C4-2B (cell line): Measurements from ENCODE around the gene SPDYE2B.
"Not testable (repeated sequence)": the region's sequence is repeated elsewhere in the genome, so short reads cannot be mapped to it uniquely, and the experiment has no call there.

Experiments used
- CTCF ChIP-seq: fragments of 450-650 bp; conservative IDR thresholded peaks from 2 replicates; pipeline ENCODE4 v1.5.1; 2017; ENCODE audit warnings: mild to moderate bottlenecking
- ZFX ChIP-seq: fragments of 450-650 bp; IDR thresholded peaks from 2 replicates; pipeline ENCODE4 v1.6.1; 2017

GRCh38 chr7:102614346-102614697 is 35.8 kb upstream of the SPDYE2B start:
- not testable (repeated sequence) for TF ChIP-seq CTCF, ZFX
